ENCODE measurements around the gene KCNC3.

KCNC3 gene

DNA sequence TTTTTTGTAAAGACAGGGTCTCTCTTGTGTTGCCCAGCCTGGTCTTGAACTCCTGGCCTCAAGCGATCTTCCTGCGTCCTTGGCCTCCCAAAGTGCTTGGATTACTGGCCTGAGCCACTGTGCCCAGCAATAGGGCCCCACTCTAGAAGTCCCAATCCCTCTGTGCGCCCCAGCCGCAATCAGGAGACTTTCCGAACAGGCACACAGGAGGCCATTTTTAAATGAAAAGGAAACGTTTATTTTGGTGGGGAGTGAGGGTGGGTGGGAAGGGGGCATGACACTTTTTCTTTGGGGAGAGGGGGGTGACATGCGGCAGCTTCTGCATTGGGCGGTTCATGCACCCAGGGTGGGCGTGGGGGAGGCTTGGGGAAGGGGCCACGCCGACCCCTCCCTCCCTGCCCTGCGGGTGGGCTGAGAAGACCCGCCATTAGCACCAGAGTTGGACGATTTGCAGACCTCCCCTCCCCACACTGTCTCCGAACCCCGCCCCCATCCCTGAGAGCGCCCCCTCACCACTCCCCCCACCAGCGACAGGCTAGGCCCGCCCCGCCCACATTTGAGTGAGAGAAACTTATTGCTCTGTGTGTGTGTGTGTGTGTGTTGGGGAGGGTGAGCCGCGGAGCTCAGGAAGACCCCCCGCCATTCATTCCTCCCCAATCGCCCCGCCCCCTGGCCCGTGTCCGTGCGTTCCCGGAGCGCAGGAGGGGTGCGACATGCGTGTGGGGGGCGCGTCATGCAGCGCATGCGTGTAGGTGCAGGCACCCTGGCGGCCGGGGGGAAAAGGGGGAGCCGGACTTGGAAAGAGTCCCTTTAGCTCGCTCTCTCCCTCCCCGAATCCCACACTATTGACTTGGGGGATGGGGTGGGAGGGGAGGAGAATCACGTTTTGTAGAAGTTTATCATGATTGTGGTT, 17.2 kb downstream of the KCNC3 start:
- no peak for DNase-seq (ENCODE audit: low read depth)

DNA sequence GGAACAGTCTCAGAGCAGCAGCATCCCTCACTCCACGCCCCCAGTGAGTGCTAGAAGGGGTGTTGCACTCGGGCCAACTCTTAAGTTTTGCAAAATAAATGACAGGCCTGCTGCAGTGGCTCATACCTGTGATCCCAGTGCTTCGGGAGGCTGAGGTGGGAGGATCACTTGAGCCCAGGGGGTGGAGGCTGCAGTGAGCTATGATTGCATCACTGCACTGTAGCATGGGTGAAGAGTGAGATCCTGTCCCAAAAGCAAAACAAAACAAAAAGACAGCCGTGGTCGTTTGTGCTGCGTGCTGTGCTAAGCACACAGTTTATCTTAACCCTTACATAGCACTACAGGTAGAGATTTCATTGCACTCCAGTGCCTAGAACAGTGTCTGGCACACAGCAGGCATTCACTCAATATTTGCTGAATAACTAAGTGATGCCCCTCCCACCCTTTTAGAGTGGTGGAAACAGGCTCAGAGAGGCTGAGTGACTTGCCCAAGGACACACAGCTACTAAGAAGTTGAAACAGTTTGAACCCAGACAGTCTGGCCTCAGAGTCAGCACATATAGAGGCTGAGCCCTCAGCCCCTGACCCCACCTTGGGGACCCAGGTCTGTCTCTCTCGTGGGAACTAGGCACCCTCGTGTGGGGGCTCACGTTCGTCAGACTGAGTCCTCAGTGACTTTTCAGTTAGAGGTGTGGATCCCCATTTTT, 18.3 kb downstream of the KCNC3 start:
- DNase-seq (ENCODE audit: low read depth): no peak

- DNase-seq (ENCODE audit: low read depth): no peak
Observed at GRCh38 chr19:50309396-50310125, 19.6 kb downstream of the KCNC3 start.

DNA sequence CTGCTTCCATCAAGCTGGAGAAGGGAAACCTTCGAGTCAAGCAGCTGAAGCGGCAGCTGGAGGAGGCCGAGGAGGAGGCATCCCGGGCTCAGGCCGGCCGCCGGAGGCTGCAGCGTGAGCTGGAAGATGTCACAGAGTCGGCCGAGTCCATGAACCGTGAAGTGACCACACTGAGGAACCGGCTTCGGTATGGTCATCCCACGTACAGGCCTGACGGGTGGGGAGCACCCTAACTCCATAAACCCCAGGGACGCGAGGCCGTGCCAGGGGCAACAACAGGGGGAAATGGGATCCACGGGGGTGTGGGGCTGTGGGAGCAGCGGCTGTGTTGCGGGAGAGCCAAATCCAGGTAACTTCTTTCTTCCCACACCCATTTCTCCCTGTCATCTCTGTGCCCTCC, 20.2 kb downstream of the KCNC3 start:
- no peak for DNase-seq (ENCODE audit: low read depth)

GRCh38 chr19:50303558-50303957, 25.6 kb downstream of the KCNC3 start:
- no peak for DNase-seq (ENCODE audit: low read depth)

- no peak for DNase-seq (ENCODE audit: low read depth)
Observed at GRCh38 chr19:50301607-50301971, 27.6 kb downstream of the KCNC3 start.

- DNase-seq (ENCODE audit: low read depth): no peak
Observed at GRCh38 chr19:50300814-50301606, 28.2 kb downstream of the KCNC3 start.

DNA sequence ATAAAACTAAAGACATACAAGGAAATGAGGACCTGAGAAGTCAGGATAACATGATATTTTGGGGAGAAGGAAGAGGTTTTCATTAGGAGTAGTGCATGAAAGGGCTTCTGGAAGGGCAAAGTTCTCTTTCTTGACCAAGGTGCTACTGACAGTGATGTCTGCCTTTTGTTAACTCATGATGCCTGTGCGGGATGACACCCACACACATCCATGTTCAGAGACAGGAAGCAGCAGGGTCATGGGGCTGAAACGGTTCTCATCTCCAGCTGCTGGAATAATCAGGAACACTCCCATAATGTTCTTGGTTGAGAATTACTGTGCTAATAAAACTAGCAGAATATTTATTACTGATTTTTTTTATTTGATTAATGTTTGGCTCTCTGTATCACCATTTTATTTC, 29.1 kb downstream of the KCNC3 start:
- no peak for DNase-seq (ENCODE audit: low read depth)

DNA sequence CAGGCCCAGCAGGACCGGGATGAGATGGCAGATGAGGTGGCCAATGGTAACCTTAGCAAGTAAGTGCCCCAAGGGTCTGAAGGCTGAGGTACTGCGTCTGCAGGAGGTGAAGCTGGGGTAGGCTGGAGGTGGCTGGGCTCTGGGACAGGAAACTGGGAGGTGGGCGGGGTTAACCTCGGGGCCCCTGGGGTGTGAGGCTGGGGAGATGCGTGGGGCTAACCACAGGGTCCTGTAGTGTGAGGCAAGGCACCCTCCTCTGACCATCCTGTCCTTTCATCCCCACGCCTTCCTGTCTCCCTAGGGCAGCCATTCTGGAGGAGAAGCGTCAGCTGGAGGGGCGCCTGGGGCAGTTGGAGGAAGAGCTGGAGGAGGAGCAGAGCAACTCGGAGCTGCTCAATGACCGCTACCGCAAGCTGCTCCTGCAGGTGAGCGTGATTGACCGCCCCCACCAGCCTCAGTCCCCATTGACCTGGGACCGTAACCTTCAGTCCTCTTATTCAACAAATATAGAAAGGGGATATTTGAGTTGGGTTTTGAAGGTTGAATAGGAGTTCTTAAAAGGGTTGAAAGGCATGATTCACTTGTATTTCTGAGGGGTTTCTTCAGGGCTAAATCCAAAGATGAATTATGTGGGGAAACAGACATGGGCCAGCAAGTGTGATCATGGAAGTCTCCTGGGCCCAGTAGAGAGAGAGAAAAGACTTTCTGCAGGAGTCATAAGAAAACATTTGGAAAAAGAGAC, 35.7 kb downstream of the KCNC3 start:
- DNase-seq (ENCODE audit: low read depth): no peak

DNA sequence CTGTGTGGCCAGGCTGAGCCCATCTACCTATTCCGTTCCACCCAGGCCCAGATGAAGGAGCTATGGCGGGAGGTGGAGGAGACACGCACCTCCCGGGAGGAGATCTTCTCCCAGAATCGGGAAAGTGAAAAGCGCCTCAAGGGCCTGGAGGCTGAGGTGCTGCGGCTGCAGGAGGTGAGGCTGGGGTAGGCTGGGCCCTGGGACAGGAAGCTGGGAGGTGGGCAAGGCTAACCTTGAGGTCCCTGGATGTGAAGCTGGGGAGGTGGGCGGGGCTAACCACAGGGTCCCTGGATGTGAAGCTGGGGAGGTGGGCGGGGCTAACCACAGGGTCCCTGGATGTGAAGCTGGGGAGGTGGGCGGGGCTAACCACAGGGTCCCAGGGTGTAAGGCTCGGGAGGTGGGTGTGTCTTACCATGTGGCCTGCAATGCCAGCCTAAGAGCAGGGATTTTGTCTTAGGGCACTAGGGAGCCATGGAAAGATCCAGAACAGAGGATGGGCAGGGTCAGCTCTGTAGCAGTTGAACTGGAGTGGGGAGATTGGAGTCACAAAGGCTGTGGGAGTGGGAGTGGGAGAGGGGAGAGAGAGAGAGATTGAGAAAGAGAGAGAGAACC, 36.9 kb downstream of the KCNC3 start:
- DNase-seq (ENCODE audit: low read depth): no peak

DNA sequence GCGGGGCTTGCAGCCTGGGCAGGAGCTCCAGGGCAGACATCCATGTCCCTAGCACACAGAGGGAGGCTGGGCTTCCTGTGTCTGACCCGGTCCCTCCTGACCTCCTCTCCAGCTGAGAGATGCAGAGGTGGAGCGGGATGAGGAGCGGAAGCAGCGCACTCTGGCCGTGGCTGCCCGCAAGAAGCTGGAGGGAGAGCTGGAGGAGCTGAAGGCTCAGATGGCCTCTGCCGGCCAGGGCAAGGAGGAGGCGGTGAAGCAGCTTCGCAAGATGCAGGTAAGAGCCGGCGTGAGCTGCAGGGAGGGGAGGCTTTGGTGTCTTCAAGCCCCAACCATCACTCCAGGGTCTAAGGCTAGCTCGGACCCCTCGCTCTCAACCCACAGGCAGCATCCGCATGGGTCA, 38.4 kb downstream of the KCNC3 start:
- DNase-seq (ENCODE audit: low read depth): no peak

DNA sequence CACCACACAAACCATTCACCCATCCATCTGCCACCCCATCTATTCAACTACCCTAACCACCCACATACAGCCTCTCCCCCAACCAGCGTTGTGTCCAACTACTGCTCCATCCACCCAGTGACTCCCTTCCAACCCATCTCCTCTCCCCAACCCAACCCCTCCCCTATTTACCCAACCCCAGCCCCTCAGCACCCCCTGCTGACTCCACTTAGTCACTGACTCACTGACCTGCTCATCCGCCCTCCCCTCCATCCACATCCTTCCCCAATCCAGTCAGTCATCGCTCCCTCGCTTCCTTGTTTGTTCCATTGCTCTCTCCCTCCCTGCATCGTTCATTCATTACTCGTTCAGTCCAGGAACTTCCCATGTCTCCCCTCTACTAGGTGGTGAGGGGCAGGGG, 39.2 kb downstream of the KCNC3 start:
- DNase-seq (ENCODE audit: low read depth): no peak

DNA sequence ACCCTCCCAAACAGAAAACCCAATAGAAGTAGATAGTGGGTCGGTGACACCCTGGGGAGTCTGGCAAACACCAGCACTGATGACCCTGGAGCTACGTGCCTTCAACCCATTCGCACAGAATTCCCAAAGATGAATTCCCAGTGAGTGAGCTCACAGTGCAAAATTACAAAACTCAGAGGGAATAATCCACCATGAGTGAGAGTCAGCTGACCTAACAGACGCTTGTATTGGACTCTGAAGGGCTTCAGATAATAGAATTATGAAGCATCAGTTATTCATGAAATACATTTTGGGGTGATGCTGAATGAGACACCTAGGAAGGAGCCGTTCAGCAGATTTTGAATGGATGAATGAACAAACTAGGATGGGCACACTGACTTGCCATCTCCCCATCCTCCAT, 40.2 kb downstream of the KCNC3 start:
- DNase-seq (ENCODE audit: low read depth): no peak

GRCh38 chr19:50287331-50287730, 41.8 kb downstream of the KCNC3 start:
- no peak for DNase-seq (ENCODE audit: low read depth)

DNA sequence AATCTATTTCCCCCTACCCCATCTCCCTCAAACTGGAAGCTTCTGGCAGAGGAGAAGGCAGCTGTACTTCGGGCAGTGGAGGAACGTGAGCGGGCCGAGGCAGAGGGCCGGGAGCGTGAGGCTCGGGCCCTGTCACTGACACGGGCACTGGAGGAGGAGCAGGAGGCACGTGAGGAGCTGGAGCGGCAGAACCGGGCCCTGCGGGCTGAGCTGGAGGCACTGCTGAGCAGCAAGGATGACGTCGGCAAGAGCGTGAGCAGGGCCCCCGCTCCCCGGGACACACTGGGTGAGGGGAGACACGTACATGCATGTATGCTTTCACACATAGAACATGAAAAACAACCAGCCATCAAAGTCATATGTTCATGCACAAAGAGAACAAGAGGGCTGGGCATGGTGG, 42.7 kb downstream of the KCNC3 start:
- DNase-seq (ENCODE audit: low read depth): no peak

DNA sequence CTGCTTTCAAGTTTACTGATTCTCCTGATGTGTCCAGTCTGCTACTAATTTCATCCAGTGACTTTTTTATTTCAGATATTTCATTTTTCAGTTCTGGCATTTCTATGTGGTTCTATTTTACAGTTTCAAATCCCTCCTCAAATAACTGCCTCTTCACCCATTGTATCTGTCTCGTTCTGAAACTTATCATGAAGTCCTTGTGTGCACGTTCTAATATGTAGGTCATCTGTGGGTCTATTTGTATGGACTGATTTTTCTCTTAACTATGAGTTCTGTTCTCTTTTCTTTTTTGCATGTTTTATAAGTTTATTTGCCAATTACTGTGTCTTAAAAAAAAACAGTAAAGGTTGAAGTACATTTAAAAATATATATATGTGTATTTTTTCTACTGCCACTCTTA, 43.3 kb downstream of the KCNC3 start:
- no peak for DNase-seq (ENCODE audit: low read depth)

DNA sequence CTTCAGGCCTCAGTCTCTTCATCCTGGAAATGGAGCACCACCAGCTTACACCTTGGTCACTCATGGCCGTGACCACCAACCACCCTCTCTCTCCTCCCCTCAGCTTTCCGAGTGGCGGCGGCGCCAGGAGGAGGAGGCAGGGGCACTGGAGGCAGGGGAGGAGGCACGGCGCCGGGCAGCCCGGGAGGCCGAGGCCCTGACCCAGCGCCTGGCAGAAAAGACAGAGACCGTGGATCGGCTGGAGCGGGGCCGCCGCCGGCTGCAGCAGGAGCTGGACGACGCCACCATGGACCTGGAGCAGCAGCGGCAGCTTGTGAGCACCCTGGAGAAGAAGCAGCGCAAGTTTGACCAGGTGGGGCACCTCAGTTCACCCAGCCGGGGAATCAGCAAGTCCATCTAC, 47.7 kb downstream of the KCNC3 start:
- DNase-seq (ENCODE audit: low read depth): no peak

DNA sequence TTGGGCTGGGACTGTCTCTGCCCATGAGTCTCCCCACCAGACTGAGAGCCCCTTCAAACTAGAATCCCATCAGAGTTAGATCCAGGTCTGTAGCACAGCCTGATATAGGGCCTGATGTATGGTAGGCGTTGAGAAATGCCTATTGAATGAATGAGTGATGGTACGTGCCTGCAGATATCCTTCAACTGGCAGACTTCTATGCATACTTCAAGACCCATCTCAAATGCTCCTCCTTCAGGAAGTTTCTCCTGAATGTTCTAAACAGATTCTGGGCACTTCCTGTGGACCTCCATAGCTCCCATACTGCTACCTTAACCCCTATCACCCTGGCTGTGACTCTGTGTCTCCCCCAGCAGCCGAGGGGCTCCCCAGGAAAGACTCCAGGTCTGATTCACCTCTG, 48.2 kb downstream of the KCNC3 start:
- no peak for DNase-seq (ENCODE audit: low read depth)

DNA sequence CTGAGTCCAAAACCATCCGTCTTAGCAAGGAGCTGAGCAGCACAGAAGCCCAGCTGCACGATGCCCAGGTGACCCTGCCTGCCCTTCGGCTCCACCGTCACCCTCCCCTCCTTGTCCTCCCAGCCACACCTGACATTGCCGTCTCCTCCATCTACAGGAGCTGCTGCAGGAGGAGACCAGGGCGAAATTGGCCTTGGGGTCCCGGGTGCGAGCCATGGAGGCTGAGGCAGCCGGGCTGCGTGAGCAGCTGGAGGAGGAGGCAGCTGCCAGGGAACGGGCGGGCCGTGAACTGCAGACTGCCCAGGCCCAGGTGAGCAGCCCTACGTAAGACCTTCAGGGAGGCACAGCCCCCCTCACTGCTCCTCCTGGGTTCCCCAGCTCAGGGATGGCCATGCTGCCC, 49.1 kb downstream of the KCNC3 start:
- DNase-seq (ENCODE audit: low read depth): no peak

DNA sequence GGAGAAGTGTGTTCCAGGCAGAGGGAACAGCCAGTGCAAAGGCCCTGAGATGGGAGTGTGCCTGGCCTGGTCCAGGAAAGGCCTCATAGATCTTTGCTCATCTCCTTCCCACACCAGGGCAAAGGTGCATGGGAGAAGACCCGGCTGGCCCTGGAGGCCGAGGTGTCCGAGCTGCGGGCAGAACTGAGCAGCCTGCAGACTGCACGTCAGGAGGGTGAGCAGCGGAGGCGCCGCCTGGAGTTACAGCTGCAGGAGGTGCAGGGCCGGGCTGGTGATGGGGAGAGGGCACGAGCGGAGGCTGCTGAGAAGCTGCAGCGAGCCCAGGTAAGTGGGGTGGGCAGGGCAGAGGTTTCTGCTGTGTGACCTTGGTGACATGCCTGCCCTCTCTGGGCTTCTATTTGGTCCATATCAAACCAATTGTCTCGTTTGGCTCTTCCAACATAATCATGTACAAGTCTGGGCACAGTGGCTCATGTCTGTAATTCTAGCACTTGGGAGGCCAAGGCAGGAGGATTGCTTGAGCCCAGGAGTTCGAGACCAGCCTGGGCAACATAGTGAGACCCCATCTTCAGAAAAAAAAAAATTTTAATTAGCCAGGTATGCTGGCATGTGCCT, 51.1 kb downstream of the KCNC3 start:
- DNase-seq (ENCODE audit: low read depth): no peak

Data from CMK (cell line).